ENCODE data around the gene FAM43A.

Gene FAM43A

GRCh38 chr3:194713299-194714136 lies 27.8 kb downstream of the FAM43A start:
- no peak for DNase-seq

- no peak for DNase-seq
Observed at GRCh38 chr3:194714137-194714455, 28.4 kb downstream of the FAM43A start.

DNA sequence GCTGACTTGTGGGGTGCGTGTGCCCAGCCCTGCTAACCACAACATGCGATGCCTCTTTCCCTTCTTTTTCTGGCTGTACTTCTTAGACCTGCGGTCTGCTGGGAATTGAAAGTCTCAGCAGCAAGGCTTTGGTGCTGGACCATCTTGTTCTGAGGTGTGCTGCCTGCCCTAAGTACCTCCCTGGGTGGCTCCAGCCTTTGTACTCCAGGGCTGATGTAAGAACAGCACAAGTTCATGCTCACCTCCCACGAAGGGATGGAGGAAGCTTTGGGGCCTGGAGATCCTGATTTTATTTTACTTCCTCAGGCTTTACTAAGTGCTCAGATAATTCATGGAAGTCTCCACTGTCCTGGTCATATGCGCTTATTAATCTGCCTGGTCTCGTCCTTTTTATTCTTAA lies 28.9 kb downstream of the FAM43A start:
- DNase-seq = no peak

DNA sequence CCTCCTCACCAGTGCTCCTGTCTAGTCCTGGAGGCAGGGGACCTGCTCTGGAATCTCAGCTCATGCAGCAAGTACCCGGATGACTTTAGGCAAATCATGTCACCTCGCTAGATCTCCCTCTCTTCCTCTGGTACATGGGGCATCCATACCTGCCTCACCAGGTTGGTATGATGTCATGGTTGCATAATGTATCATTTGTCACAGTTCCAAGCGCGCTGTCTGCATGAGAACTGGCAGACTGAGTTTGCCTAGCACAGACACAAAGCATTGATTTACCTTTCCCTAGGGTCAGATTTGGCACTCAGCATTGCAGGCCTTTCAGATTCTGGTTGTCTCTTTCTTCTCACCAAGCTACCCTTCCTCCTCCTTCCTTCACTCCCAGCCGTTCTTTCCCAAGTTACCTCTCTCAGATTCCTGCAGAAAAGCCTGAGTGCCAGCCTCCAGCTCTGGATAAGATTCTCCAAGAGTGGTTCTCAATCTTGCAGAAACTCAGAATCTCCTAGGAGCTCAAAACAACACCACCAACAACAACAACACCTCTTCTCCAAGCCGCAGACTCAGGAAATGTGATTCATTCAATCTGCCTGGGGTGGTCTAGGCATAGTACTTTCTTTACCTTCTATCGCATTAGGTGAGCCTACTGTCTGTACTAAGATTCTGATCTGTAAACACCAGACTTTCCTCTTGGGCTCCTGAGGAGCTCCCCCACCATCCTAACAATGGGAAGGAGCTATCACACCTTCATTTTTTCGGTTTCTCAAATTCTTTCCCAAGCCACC lies 29.5 kb downstream of the FAM43A start:
- DNase-seq = peak; percentile 41

DNA sequence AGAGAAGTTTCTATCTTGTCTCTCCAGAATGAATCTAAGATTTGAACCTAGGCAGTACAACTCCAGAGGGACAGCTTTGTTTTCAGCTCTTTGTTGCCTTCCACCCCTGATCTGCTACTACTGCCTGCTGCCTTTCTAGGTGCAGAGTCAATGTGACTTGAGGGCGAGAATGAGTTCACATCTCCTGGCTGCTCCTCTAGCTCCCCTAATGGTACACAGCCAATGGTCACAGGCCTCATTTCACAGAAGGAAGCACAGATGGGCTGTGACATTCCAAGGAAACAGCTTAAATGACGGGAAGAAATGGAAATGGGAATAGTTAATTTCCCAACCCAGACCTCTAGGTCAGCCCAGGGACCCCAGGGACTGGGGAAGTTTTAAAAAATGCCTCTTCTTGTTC lies 32.4 kb downstream of the FAM43A start:
- DNase-seq = no peak

DNA sequence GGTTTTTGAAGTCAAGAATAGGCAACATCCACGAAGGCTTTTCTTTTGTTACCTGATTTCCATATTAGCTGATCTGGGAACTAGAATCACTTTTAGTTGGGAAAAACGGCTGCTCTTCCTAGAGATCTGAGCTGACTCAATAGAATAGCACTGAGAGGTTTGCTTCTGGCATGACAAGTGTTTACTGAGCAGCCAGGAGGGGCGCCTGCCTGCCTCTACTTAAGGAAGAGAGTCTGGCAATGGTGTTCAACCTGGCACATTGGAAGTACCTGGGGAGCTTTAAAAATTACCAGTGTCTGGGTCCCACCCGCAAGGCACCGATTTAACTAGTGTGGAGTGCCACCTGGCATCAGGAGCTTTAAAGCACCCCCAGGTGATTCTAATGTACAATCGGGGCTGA lies 34.4 kb downstream of the FAM43A start:
- no peak for DNase-seq

- DNase-seq = no peak
Observed at GRCh38 chr3:194723846-194724618, 38.3 kb downstream of the FAM43A start.

DNA sequence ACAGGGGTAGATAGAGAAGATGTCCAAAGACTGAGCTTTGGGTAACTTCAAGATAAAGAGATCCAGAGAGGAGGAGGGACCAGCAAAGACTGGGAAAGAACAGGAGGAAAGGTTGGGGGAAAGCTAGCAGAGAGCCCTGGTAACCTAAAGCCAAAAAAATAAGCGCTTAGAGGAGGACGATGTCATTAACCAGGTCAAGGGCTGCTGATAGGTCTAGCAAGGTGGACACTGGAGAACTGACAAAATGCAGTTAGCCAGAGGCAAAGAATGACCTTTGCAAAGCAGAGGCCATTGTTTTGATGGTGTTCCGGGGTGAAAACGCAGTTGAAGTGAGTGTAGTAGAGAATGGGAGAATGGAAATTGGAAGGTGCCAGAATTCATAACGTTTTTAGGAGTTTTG lies 39.7 kb downstream of the FAM43A start:
- DNase-seq = no peak

- DNase-seq = no peak
Observed at GRCh38 chr3:194727435-194728128, 41.9 kb downstream of the FAM43A start.

DNA sequence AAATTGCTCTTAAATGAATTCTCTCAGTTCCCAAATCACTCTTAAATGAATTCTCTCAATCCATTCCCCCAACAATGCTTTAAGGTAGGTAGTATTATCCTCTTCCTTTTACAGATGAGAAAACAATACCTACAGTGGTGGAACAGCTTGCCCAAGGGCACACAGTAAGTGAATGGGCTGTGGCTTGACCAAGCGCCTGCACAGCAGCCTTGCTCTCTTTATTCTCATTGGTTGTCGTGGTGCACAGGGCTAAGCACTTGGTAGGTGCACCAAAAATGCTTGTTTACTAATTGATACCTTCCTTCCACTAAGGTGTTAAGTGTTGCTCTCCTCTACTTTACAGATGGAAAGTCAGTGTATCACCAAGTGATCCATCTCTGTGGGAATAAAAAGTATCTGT lies 43.3 kb downstream of the FAM43A start:
- no peak for DNase-seq

DNA sequence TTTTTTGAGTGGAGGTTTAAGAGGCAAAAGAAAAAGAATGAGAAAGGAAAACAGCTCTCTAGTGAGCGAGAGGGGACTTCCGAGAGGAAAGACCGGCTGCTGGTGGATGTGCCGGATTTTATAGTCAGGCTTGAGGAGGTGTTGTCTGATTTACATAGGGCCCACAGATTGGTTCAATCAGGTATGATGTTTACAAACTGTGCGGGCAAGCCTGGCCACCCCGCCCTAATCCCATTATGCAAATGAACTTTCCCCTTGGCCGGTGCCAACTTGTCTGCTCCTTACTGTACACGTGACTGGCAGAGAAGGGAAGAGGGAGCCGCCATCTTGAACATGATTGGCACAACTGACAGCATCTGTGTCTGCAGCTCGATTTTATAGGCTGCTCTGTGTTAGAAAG lies 44.7 kb downstream of the FAM43A start:
- DNase-seq = peak; percentile 97

DNA sequence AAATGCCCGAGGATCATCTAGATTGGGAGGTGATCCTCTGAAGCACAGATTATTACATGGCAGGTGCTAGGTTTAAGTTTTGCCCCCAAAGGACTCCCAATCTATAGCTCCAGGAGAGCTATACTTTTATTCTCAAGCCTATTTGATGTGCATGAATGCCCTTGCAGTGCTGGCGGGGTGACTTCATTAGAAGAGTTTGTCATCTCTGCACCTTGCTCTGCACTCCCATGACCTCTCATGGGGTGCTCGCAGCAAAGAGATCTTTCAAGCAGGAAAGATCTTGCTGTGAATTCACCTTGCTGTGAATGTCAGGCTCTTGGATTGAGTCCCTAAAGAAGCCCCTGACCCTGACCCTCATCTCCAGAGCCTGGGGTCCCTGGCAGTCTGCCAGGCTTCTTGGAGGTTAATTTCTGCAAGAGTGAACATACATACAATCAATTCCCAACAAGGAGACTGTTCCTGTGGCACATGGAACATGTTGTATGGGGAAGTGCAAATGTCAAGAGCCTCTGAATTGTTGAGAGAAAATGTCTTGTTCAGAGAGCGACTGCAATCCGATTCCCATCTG lies 45.9 kb downstream of the FAM43A start:
- no peak for DNase-seq

GRCh38 chr3:194732617-194733016 lies 46.9 kb downstream of the FAM43A start:
- no peak for DNase-seq

DNA sequence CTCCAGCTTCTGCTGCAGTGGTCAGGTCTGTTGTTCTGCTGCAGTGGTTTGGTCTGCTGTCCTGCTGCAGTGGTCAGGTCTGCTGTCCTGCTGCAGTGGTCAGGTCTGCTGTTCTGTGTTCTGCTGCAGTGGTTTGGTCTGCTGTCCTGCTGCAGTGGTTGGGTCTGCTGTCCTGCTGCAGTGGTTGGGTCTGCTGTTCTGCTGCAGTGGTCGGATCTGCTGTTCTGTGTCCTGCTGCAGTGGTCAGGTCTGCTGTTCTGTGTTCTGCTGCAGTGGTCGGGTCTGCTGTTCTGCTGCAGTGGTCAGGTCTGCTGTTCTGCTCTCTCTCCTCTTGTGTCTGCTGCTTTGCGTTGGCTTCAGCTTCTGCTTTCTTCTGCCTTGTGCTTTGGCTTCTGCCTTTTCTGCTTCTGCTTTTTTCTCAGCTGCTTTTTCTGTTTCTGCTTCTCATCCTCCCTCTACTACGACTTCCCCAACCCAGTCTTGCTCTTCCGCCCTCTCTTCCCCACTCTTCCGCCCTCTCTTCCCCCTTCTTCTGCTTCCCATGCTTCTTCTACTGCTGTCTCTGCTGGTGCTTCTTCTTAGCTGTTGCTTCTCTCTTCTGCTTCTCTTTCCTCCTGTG lies 50.7 kb downstream of the FAM43A start:
- no peak for DNase-seq

DNA sequence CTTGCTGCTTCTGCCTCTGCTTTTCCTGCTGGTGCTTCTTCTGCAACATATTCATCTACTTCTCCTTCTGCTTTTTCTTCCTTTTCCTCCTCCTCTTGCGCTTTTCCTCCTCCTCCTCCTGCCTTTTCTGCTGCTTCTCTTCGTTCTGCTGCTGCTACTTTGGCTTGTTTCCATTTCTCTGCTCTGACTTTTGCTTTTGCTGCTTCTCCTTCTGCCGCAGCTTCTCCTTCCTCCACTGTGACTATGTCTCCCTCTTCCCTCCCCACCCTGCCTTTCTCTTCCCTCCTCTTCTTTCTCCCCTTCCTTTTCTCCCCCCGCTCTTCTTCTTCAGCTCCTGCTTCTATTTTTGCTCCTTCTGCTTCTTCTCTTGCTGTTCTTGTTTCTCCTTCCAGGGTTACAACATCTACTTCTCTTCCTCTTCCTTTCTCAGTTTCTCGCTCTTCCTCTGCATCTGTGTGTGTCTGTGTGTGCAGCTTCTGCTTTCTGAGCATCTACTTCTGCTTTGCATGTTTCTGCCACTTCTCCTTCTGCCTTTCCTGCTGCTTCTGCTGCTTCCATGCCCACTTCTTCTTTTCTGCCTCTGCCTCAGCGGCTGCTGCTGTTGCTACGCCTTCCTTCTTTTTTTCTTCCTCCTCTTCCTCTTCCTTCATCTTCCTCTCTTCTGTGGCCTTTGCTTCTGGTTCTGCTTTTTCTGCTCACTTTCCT lies 51.4 kb downstream of the FAM43A start:
- no peak for DNase-seq

All from NCI-H774 (cell line).